Psoas muscle (tissue), 8 donors: Measurements from ENCODE around the gene TSPAN15. TPM values are rescaled to one million over a fixed set of nuclear protein-coding genes. Genes with fewer than 3 reads are reported as not detected.

Source experiments
- ATAC-seq, 4 donors: fragments of 200-7000 bp; cut with Tn5 transposase; one replicate each; pipeline ENCODE4 v1.9.1; 2020; ENCODE audit warnings: moderate library complexity in 3 of 4, mild to moderate bottlenecking in 2 of 4
- DNase-seq, 2 donors: peaks; one replicate each; pipeline ENCODE4 v3.0.0-alpha.2; 2020
- H3K27ac ChIP-seq: fragments of 200-600 bp; one replicate; pipeline ENCODE4 v1.8.0; 2022
- H3K27me3 ChIP-seq, 3 donors: fragments of 200-600 bp in 1 of 3; one replicate each; pipeline versions ENCODE4 v1.6.1 to v1.8.0; 2013 to 2022; ENCODE audit warnings: low read length in 2 of 3, mild to moderate bottlenecking in 2 of 3, moderate library complexity in 1 of 3; ENCODE audit not compliant: insufficient read depth in 3 of 3
- H3K36me3 ChIP-seq, 2 donors: fragments of 200-600 bp in 1 of 2; one replicate each; pipeline versions ENCODE4 v1.6.1 to v1.8.0; 2013 to 2022; ENCODE audit warnings: low read depth in 1 of 2, mild to moderate bottlenecking in 1 of 2, moderate library complexity in 1 of 2; ENCODE audit not compliant: insufficient read depth in 1 of 2
- H3K4me1 ChIP-seq: fragments of 200-600 bp; one replicate; pipeline ENCODE4 v1.8.0; 2022
- H3K4me3 ChIP-seq: fragments of 200-600 bp; one replicate; pipeline ENCODE4 v1.8.0; 2022; ENCODE audit warnings: mild to moderate bottlenecking
- H3K9me3 ChIP-seq: fragments of 200-600 bp; one replicate; pipeline ENCODE4 v1.8.0; 2022
- WGBS, 3 donors: extraction: QIAGEN DNeasy Blood & Tissue Kit; methylation state at CpG; one replicate each; pipeline versions ENCODE4 v1.1.6 to v1.1.7; 2013; 5-methylcytosine and 5-hydroxymethylcytosine counted together
- intact Hi-C, 2 donors: fragments of 100-400 bp; cut with DNase I; formaldehyde crosslinking; loops; one replicate each; pipeline versions ENCODE4 v1.11.0 to v1.14.2; 2022
- long read RNA-seq, 2 donors: library from polyadenylated mRNA; unstranded; transcript quantifications; one replicate each; pipeline ENCODE4 v2.0.0, GENCODE V29; 2021
- polyA plus RNA-seq, 3 donors: library from polyadenylated mRNA; stranded (reverse); fragments of 200-250 nt; gene quantifications; one replicate each; pipeline ENCODE4 v1.2.3, GENCODE V29; 2013
- total RNA-seq, 4 donors: library from RNA; stranded (reverse); fragmentation: NEBNext Ultra II Directional in 2 of 4; extraction: Animal tissue kit (Norgen Biotek cat#: 25700) in 2 of 4; gene quantifications; one replicate each; pipeline versions ENCODE4 v1.2.1 to v1.2.4, GENCODE V29; 2021 to 2023
- TF ChIP-seq, protein P1 (sequence below): fragments of 200-600 bp; IDR thresholded peaks from one replicate; pipeline ENCODE4 v1.8.0; 2022; ENCODE audit warnings: antibody characterized with exemption
- donor health status: healthy with polysubstance abuse.
- donor health status: DM: no; HTN: no; CAD: no; lungs with moderate emphysema.
- donor health status: Bipolar disorder and iron deficiency.
- donor health status: healthy.
- donor health status: DM: yes; HTN: yes; CAD: no.
- donor health status: DM: no; HTN: no; CAD: no.
- donor health status: DM: no; HTN: no; CAD: no.
- donor health status: DM: yes; HTN: yes; CAD: no.

The TSPAN15 gene
- total RNA-seq = 10 to 100 TPM in 1 of 4 donors, 1 to 10 TPM in 3; 6.3 to 35.0 (median 8.6) TPM
- 10 to 100 TPM; 10.7 to 11.7 (median 11.6) TPM for polyA plus RNA-seq
- long read RNA-seq, donor 1, transcript TSPAN15-201 (8 exons, 1,698 nt) = major isoform, 26 of 36 reads
- long read RNA-seq, donor 1, partial matches to known transcripts = 0 of 36 reads
- long read RNA-seq, donor 1, other reads (novel, unspliced or antisense) = 8 of 36 reads
- long read RNA-seq, donor 2, transcript TSPAN15-201 (8 exons, 1,698 nt) = major isoform, 14 of 17 reads
- long read RNA-seq, donor 2, partial matches to known transcripts = 0 of 17 reads
- long read RNA-seq, donor 2, other reads (novel, unspliced or antisense) = 2 of 17 reads

DNA sequence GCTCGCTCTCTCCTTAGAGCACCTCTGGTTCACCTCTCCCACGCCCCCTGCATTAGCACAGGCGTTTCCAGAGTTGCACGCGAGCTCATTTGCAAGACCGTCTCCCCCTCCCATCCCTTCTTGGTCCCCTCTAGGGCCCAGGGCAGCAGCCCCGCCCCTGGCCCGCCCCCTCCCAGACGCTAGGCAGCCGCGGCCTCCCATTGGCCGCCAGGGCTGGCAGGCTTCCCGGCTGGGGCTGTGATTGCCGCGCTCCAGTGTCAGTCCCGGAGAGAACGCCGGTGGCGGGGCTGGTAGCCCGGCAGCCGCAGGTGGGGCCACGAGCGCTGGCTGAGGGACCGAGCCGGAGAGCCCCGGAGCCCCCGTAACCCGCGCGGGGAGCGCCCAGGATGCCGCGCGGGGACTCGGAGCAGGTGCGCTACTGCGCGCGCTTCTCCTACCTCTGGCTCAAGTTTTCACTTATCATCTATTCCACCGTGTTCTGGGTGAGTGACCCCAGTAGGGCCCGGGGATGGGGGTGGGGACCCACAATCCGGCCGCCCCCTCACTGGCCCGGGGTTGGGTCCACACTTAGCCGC, at the start of gene TSPAN15:
TSS of gene TSPAN15 (plus strand) at position 257 of the 575 bp plus-strand sequence. CDS start at position 387, 130 bp downstream.
- no peaks in the 10 kb centered on the region for H3K9me3 ChIP-seq
- peaks cover 67% of the 10 kb centered on the region for H3K4me1 ChIP-seq
- 1% methylated on average over 42 to 45 of the region's 45 CpGs for WGBS, 3 donors
- ATAC-seq (peak; percentile 89 to 95 (median 92)), DNase-seq (peak; percentile 88 to 94)
- peak within 1 kb of the TSS; percentile 91 for H3K27ac ChIP-seq
- intact Hi-C loops = no loop called here
- H3K4me3 ChIP-seq = peak within 1 kb of the TSS; percentile 98
- TF ChIP-seq, protein P1, sequence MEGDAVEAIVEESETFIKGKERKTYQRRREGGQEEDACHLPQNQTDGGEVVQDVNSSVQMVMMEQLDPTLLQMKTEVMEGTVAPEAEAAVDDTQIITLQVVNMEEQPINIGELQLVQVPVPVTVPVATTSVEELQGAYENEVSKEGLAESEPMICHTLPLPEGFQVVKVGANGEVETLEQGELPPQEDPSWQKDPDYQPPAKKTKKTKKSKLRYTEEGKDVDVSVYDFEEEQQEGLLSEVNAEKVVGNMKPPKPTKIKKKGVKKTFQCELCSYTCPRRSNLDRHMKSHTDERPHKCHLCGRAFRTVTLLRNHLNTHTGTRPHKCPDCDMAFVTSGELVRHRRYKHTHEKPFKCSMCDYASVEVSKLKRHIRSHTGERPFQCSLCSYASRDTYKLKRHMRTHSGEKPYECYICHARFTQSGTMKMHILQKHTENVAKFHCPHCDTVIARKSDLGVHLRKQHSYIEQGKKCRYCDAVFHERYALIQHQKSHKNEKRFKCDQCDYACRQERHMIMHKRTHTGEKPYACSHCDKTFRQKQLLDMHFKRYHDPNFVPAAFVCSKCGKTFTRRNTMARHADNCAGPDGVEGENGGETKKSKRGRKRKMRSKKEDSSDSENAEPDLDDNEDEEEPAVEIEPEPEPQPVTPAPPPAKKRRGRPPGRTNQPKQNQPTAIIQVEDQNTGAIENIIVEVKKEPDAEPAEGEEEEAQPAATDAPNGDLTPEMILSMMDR = no peak
- no peaks in the 10 kb centered on the region for H3K36me3 ChIP-seq
- no peaks in the 10 kb centered on the region for H3K27me3 ChIP-seq

DNA sequence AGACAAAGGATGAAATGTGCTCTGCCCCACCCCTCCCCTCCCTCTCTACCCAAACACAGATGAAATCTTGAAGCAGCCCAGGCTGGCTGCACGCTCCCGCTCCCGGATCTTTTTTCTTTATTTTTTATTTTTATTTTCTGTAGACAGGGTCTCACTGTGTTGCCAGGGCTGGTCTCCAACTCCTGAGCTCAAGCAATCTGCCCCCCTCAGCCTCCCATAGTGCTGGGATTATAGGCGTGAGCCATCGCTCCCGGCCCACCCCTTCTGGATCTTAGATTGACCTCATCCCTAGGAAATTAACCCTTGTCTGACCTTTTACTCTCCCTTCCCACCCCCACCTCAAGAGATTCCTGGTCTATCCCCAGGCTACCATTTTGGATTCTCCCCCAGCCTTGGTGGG, 48.9 kb upstream of the TSPAN15 start:
- Histone ChIP-seq H3K9me3 (no peaks in the 10 kb centered on the region), H3K4me3 (no peak overlapping the region), H3K36me3 (peaks cover 9 to 82% of the 10 kb centered on the region in 2 donors), H3K27me3 (no peaks in the 10 kb centered on the region), H3K4me1 (peaks cover 8% of the 10 kb centered on the region), H3K27ac (no peak overlapping the region)
- no peak for ATAC-seq
- DNase-seq = no peak
- intact Hi-C loops = no loop called here
- 55 to 82% (median 64%) methylated on average over 6 of the region's 6 CpGs for WGBS, 3 donors
- TF ChIP-seq, protein P1 = no peak

DNA sequence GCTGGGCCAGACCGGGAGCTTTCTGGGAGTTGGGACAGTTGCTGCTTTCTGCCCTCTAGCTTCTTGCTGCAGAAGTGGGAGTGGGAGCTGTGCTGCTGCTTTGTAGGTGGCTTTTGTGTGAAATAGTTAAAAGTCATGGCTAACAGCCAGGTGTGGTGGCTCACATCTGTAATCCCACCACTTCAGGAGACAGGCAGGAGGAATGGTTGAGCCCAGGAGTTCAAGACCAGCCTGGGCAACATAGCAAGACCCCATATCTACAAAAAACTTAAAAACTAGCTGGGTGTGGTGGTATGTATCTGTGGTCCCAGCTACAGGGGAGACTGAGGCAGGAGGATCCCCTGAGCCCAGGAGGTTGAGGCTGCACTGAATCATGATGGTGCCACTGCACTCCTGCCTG, 48.2 kb upstream of the TSPAN15 start:
- TF ChIP-seq, protein P1 = no peak
- intact Hi-C loops = no loop called here
- WGBS, 3 donors = 64 to 96% (median 93%) methylated on average over 1 of the region's 1 CpG
- Histone ChIP-seq H3K4me1 (peaks cover 13% of the 10 kb centered on the region), H3K27me3 (no peaks in the 10 kb centered on the region), H3K36me3 (peaks cover 9 to 75% of the 10 kb centered on the region in 2 donors), H3K9me3 (no peaks in the 10 kb centered on the region), H3K27ac (no peak overlapping the region), H3K4me3 (no peak overlapping the region)
- peak in 1 of 2 donors; percentile 16 for DNase-seq
- no peak for ATAC-seq

DNA sequence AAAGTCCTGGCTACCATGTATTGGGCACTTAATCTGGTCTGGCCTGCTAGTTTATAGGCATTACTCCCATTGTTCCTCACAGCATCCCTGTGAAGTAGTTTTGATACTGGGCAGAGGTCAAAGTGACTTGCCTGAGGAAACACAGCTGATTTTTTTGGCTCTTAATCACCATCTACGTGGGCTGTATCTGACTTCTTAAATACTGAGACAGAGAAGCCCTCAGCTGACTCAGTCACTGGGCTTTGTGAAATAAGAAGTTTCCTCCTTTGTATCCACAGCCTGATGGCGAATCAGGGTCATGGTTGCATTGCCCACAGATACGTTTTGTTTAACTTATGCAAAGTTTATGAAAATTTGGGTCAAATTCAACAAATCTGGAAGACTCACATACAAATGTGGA, 47.7 kb upstream of the TSPAN15 start:
- no peak for ATAC-seq
- DNase-seq = no peak
- no peaks in the 10 kb centered on the region for H3K9me3 ChIP-seq
- no peak overlapping the region for H3K27ac ChIP-seq
- TF ChIP-seq, protein P1 = no peak
- peaks cover 7 to 70% of the 10 kb centered on the region in 2 donors for H3K36me3 ChIP-seq
- intact Hi-C loops = no loop called here
- 71 to 87% (median 73%) methylated on average over 3 of the region's 3 CpGs for WGBS, 3 donors
- H3K27me3 ChIP-seq = no peaks in the 10 kb centered on the region
- no peak overlapping the region for H3K4me3 ChIP-seq
- peaks cover 16% of the 10 kb centered on the region for H3K4me1 ChIP-seq
